CD4-positive, CD25-positive, alpha-beta regulatory T cell (primary cell): ENCODE results near the gene FECH. TPM values are rescaled to one million over a fixed set of nuclear protein-coding genes. Genes with fewer than 3 reads are reported as not detected.
A peak's percentile ranks its signal among the peaks of the same experiment; 100 is the strongest.

Experiments used
- ATAC-seq, 2 donors: fragments of 150-1000 bp; cut with Tn5 transposase; one replicate each; pipeline ENCODE4 v1.10.0; 2021; ENCODE audit warnings: low read depth in 2 of 2, moderate number of reproducible peaks in 2 of 2, moderate library complexity in 1 of 2
- DNase-seq, 3 donors: peaks; one replicate each; pipeline versions ENCODE4 v3.0.0 to v3.0.0-alpha.2; 2012 to 2022; ENCODE audit warnings: mixed read lengths in 1 of 3
- H3K27ac ChIP-seq: one replicate; pipeline ENCODE4 v1.7.0; 2013; ENCODE audit warnings: mild to moderate bottlenecking, low read length; ENCODE audit not compliant: insufficient read depth, poor library complexity, severe bottlenecking
- H3K27me3 ChIP-seq: one replicate; pipeline ENCODE4 v1.7.0; 2013; ENCODE audit warnings: low read length; ENCODE audit not compliant: control insufficient read depth, insufficient read depth
- H3K36me3 ChIP-seq: one replicate; pipeline ENCODE4 v1.7.0; 2013; ENCODE audit warnings: mild to moderate bottlenecking, low read length, moderate library complexity; ENCODE audit not compliant: control insufficient read depth, insufficient read depth
- H3K4me1 ChIP-seq: 2 replicates; pipeline ENCODE4 v1.7.0; 2013; ENCODE audit warnings: mild to moderate bottlenecking, low read length; ENCODE audit not compliant: insufficient read depth, control insufficient read depth, poor library complexity, severe bottlenecking
- H3K4me3 ChIP-seq: one replicate; pipeline ENCODE4 v1.7.0; 2013; ENCODE audit warnings: low read depth, mild to moderate bottlenecking, low read length, moderate library complexity
- H3K9me3 ChIP-seq, 2 experiments: 1 replicate in 1 of 2; 2 replicates in 1 of 2; pipeline ENCODE4 v1.7.0; 2013; ENCODE audit warnings: low read length in 2 of 2, mild to moderate bottlenecking in 1 of 2, moderate library complexity in 1 of 2; ENCODE audit not compliant: control insufficient read depth in 2 of 2
- H3K27ac Mint-ChIP-seq, 3 donors: one replicate each; pipeline ENCODE4 v1.8.0; 2020 to 2022; ENCODE audit warnings: mild to moderate bottlenecking in 3 of 3, mixed read lengths in 3 of 3, moderate library complexity in 2 of 3
- H3K27me3 Mint-ChIP-seq: one replicate; pipeline ENCODE4 v1.8.0; 2022; ENCODE audit warnings: mild to moderate bottlenecking, mixed read lengths
- H3K36me3 Mint-ChIP-seq: one replicate; pipeline ENCODE4 v1.8.0; 2020; ENCODE audit warnings: mixed read lengths
- H3K4me1 Mint-ChIP-seq, 4 donors: one replicate each; pipeline ENCODE4 v1.8.0; 2020 to 2022; ENCODE audit warnings: mixed read lengths in 4 of 4, mild to moderate bottlenecking in 1 of 4
- H3K4me3 Mint-ChIP-seq, 4 donors: one replicate each; pipeline ENCODE4 v1.8.0; 2020 to 2022; ENCODE audit warnings: mild to moderate bottlenecking in 4 of 4, mixed read lengths in 4 of 4, moderate library complexity in 3 of 4
- H3K9me3 Mint-ChIP-seq, 7 donors: one replicate each; pipeline ENCODE4 v1.8.0; 2020 to 2022; ENCODE audit warnings: mixed read lengths in 7 of 7, mild to moderate bottlenecking in 3 of 7, moderate library complexity in 2 of 7
- polyA plus RNA-seq, 4 donors: library from polyadenylated mRNA; unstranded; fragments of 300-500 nt; fragmentation: Illumina TruSeq; gene quantifications; one replicate each; pipeline ENCODE4 v1.2.3, GENCODE V29; 2021
- total RNA-seq: library from RNA; stranded (reverse); gene quantifications from one replicate; pipeline ENCODE4 v1.2.3, GENCODE V29; 2022

FECH gene
- total and polyA plus RNA-seq, 5 donors from 2014 or later: 11.2 to 20.2 (median 16.0) TPM

- Histone ChIP-seq H3K9me3 (no peaks in the 10 kb centered on the region), H3K4me3 (no peak overlapping the region), H3K36me3 (peaks cover 17% of the 10 kb centered on the region), H3K27me3 (no peaks in the 10 kb centered on the region), H3K4me1 (no peaks in the 10 kb centered on the region), H3K27ac (no peak overlapping the region)
- H3K4me3 Mint-ChIP-seq: no peak overlapping the region
- H3K36me3 Mint-ChIP-seq: peaks cover 36% of the 10 kb centered on the region
- DNase-seq (no peak), ATAC-seq (no peak)
- H3K27me3 Mint-ChIP-seq: no peaks in the 10 kb centered on the region
- no peaks in the 10 kb centered on the region for H3K9me3 Mint-ChIP-seq
- no peak overlapping the region for H3K27ac Mint-ChIP-seq
- peaks cover 5 to 6% (median 6%) of the 10 kb centered on the region in 4 donors for H3K4me1 Mint-ChIP-seq
Observed at GRCh38 chr18:57559314-57559713, 27.2 kb downstream of the FECH start.

DNA sequence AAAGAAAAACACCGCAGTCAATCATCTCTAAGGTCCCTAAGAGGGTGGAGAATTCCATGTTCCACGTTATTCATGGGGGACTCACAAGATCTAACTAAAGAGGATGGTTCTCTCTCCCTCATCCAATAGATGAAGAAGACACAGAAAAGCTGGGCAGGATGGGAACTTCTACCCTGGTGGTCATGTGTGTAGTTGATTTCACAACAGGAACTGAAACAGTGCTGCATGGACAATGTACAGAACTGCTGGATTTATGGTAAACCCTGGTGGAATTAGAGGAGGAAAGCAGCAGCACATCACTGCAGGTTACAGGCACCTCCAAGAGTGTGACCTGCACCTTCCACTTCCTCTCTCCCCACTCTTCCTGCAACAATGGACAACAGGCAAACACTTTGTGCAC is 31.4 kb downstream of the FECH start:
- DNase-seq: no peak
- Histone ChIP-seq H3K4me1 (no peaks in the 10 kb centered on the region), H3K4me3 (no peak overlapping the region), H3K36me3 (peaks cover 26% of the 10 kb centered on the region), H3K27me3 (no peaks in the 10 kb centered on the region), H3K9me3 (no peaks in the 10 kb centered on the region), H3K27ac (no peak overlapping the region)
- Mint-ChIP-seq H3K9me3 (peaks cover 0 to 1% (median 0%) of the 10 kb centered on the region in 7 donors), H3K4me3 (no peak overlapping the region), H3K27me3 (no peaks in the 10 kb centered on the region), H3K27ac (peak overlapping the region in 1 of 3 donors; percentile 19), H3K4me1 (peaks cover 0 to 1% (median 0%) of the 10 kb centered on the region in 4 donors), H3K36me3 (peaks cover 48% of the 10 kb centered on the region)
- no peak for ATAC-seq

GRCh38 chr18:57550510-57550909 is 36.0 kb downstream of the FECH start:
- DNase-seq (no peak), ATAC-seq (no peak)
- H3K27ac Mint-ChIP-seq: no peak overlapping the region
- peaks cover 2% of the 10 kb centered on the region for H3K27me3 Mint-ChIP-seq
- H3K9me3 Mint-ChIP-seq: peaks cover 0 to 1% (median 0%) of the 10 kb centered on the region in 7 donors
- H3K9me3 ChIP-seq: no peaks in the 10 kb centered on the region
- peaks cover 25% of the 10 kb centered on the region for H3K36me3 Mint-ChIP-seq
- H3K4me3 Mint-ChIP-seq: no peak overlapping the region
- peaks cover 27% of the 10 kb centered on the region for H3K36me3 ChIP-seq
- no peaks in the 10 kb centered on the region for H3K4me1 ChIP-seq
- H3K4me1 Mint-ChIP-seq: peaks cover 0 to under 1% (median 0%) of the 10 kb centered on the region in 4 donors
- H3K27me3 ChIP-seq: no peaks in the 10 kb centered on the region
- H3K4me3 ChIP-seq: no peak overlapping the region
- H3K27ac ChIP-seq: no peak overlapping the region

DNA sequence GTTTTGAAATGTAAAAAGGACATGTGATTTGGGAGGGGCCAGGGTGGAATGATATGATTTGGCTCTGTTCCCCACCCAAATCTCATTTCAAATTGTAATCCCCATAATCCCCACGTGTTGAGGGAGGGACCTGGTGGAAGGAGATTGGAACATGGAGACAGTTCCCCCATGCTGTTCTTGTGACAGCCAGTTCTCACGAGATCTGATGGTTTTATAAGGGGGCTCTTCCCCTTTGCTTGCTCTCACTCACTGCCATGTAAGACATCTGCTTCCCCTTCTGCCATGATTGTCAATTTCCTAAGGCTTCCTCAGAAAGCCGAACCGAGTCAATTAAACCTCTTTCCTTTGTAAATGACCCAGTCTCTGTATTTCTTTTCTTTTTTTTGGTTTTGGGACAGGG is 39.2 kb downstream of the FECH start:
- peaks cover 4% of the 10 kb centered on the region for H3K27me3 Mint-ChIP-seq
- Histone ChIP-seq H3K4me1 (no peaks in the 10 kb centered on the region), H3K27ac (no peak overlapping the region), H3K36me3 (peaks cover 12% of the 10 kb centered on the region), H3K9me3 (no peaks in the 10 kb centered on the region), H3K4me3 (no peak overlapping the region), H3K27me3 (no peaks in the 10 kb centered on the region)
- peaks cover 0 to 2% (median 0%) of the 10 kb centered on the region in 4 donors for H3K4me1 Mint-ChIP-seq
- DNase-seq: no peak
- no peak overlapping the region for H3K4me3 Mint-ChIP-seq
- H3K36me3 Mint-ChIP-seq: peaks cover 13% of the 10 kb centered on the region
- H3K27ac Mint-ChIP-seq: no peak overlapping the region
- no peak for ATAC-seq
- H3K9me3 Mint-ChIP-seq: no peaks in the 10 kb centered on the region

DNA sequence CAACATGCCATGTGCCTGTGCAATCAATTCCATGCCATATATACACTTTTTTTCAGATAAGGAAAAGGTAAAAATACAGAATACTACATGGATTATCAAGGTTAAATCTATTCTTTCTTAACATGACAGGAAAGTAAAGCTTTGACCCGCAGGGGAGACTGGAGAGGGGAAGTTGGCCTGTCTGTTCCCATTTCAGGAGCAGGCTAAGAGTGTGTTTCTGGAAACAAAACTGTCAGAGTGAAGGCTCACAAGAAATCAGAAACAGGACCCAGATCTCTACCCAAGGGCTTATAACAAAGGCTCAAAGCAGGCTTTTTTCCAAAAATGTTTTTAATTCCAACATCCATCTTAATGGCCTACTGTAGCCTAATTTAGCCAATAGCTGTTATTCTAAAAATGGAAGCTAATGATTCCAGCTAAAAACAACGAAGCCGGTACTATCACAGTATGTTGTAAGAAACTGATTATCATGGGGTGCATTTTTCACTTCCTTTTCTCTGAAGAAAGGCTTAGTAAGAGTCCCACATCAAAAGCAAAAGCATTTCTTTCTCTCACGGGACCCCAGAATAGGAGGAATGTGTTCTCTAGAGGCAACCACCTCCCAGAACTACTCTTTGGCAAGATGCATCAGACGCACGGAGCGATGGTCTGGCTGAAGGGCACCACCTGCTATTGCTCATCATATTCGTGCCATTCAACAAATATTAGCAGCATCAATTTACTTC is 41.4 kb downstream of the FECH start:
- Histone ChIP-seq H3K9me3 (no peaks in the 10 kb centered on the region), H3K36me3 (peaks cover 7% of the 10 kb centered on the region), H3K27me3 (no peaks in the 10 kb centered on the region), H3K4me1 (no peaks in the 10 kb centered on the region), H3K27ac (no peak overlapping the region), H3K4me3 (no peak overlapping the region)
- peaks cover under 1% of the 10 kb centered on the region for H3K36me3 Mint-ChIP-seq
- no peak for DNase-seq
- H3K27ac Mint-ChIP-seq: no peak overlapping the region
- no peaks in the 10 kb centered on the region for H3K9me3 Mint-ChIP-seq
- H3K4me3 Mint-ChIP-seq: no peak overlapping the region
- peaks cover 0 to 2% (median 0%) of the 10 kb centered on the region in 4 donors for H3K4me1 Mint-ChIP-seq
- peaks cover 11% of the 10 kb centered on the region for H3K27me3 Mint-ChIP-seq
- ATAC-seq: no peak

GRCh38 chr18:57543560-57543959 is 42.9 kb downstream of the FECH start:
- Histone ChIP-seq H3K4me1 (no peaks in the 10 kb centered on the region), H3K27ac (no peak overlapping the region), H3K27me3 (no peaks in the 10 kb centered on the region), H3K9me3 (no peaks in the 10 kb centered on the region), H3K4me3 (no peak overlapping the region), H3K36me3 (no peaks in the 10 kb centered on the region)
- H3K27me3 Mint-ChIP-seq: peaks cover 11% of the 10 kb centered on the region
- DNase-seq (no peak), ATAC-seq (no peak)
- peaks cover 0 to 2% (median 0%) of the 10 kb centered on the region in 4 donors for H3K4me1 Mint-ChIP-seq
- H3K4me3 Mint-ChIP-seq: no peak overlapping the region
- H3K36me3 Mint-ChIP-seq: no peaks in the 10 kb centered on the region
- no peaks in the 10 kb centered on the region for H3K9me3 Mint-ChIP-seq
- no peak overlapping the region for H3K27ac Mint-ChIP-seq

GRCh38 chr18:57542812-57543427 is 43.6 kb downstream of the FECH start:
- Mint-ChIP-seq H3K4me3 (no peak overlapping the region), H3K36me3 (no peaks in the 10 kb centered on the region), H3K4me1 (peaks cover 0 to 2% (median 0%) of the 10 kb centered on the region in 4 donors), H3K27ac (no peak overlapping the region), H3K9me3 (no peaks in the 10 kb centered on the region), H3K27me3 (peaks cover 11% of the 10 kb centered on the region)
- no peak for DNase-seq
- Histone ChIP-seq H3K4me1 (no peaks in the 10 kb centered on the region), H3K36me3 (no peaks in the 10 kb centered on the region), H3K4me3 (no peak overlapping the region), H3K27me3 (no peaks in the 10 kb centered on the region), H3K9me3 (no peaks in the 10 kb centered on the region), H3K27ac (no peak overlapping the region)
- ATAC-seq: no peak

GRCh38 chr18:57542126-57542525 is 44.4 kb downstream of the FECH start:
- H3K27me3 Mint-ChIP-seq: peaks cover 11% of the 10 kb centered on the region
- Histone ChIP-seq H3K27ac (no peak overlapping the region), H3K36me3 (no peaks in the 10 kb centered on the region), H3K9me3 (no peaks in the 10 kb centered on the region), H3K4me3 (no peak overlapping the region), H3K27me3 (no peaks in the 10 kb centered on the region), H3K4me1 (no peaks in the 10 kb centered on the region)
- DNase-seq (no peak), ATAC-seq (no peak)
- no peak overlapping the region for H3K27ac Mint-ChIP-seq
- no peaks in the 10 kb centered on the region for H3K9me3 Mint-ChIP-seq
- H3K36me3 Mint-ChIP-seq: no peaks in the 10 kb centered on the region
- H3K4me1 Mint-ChIP-seq: peaks cover 0 to 2% (median 0%) of the 10 kb centered on the region in 4 donors
- H3K4me3 Mint-ChIP-seq: no peak overlapping the region
